Colonic mucosa (tissue), 4 donors: ENCODE data around the gene NPTX2. TPM values are rescaled to one million over a fixed set of nuclear protein-coding genes. Genes with fewer than 3 reads are reported as not detected.

Experiments
- DNase-seq: peaks from one replicate; pipeline ENCODE4 v3.0.0-alpha.2; 2020
- H3K27ac ChIP-seq: fragments of 200-600 bp; one replicate; pipeline ENCODE4 v1.8.0; 2021
- H3K27me3 ChIP-seq: fragments of 200-600 bp; one replicate; pipeline ENCODE4 v1.8.0; 2021
- H3K36me3 ChIP-seq: fragments of 200-600 bp; one replicate; pipeline ENCODE4 v1.8.0; 2021
- H3K4me1 ChIP-seq: fragments of 200-600 bp; one replicate; pipeline ENCODE4 v1.8.0; 2021; ENCODE audit warnings: mild to moderate bottlenecking
- H3K4me3 ChIP-seq: fragments of 200-600 bp; one replicate; pipeline ENCODE4 v1.8.0; 2021
- H3K9ac ChIP-seq, 2 donors: one replicate each; pipeline ENCODE4 v1.7.0; 2013; ENCODE audit warnings: control low read depth in 2 of 2, low read depth in 2 of 2, low read length in 2 of 2
- H3K9me3 ChIP-seq: fragments of 200-600 bp; one replicate; pipeline ENCODE4 v1.8.0; 2021
- intact Hi-C: fragments of 100-400 bp; cut with DNase I; formaldehyde crosslinking; loops from one replicate; pipeline ENCODE4 v1.14.1; 2022
- total RNA-seq, 2 donors: library from RNA; stranded (reverse); fragmentation: NEBNext Ultra II Directional in 1 of 2; extraction: Animal tissue kit (Norgen Biotek cat#: 25700) in 1 of 2; gene quantifications; one replicate each; pipeline ENCODE4 v1.2.1, GENCODE V29; 2021
- TF ChIP-seq, protein P1 (sequence below): fragments of 200-600 bp; IDR thresholded peaks from one replicate; pipeline ENCODE4 v1.8.0; 2022; ENCODE audit warnings: antibody characterized with exemption, mild to moderate bottlenecking
- donor health status: healthy.
- donor health status: DM: no; HTN: no; CAD: no.
- donor health status: DM: no; HTN: no; CAD: no.

Gene NPTX2
- 1 to 10 TPM in 1 of 2 donors, under 1 TPM in 1; 0.89 to 1.6 TPM for total RNA-seq

DNA sequence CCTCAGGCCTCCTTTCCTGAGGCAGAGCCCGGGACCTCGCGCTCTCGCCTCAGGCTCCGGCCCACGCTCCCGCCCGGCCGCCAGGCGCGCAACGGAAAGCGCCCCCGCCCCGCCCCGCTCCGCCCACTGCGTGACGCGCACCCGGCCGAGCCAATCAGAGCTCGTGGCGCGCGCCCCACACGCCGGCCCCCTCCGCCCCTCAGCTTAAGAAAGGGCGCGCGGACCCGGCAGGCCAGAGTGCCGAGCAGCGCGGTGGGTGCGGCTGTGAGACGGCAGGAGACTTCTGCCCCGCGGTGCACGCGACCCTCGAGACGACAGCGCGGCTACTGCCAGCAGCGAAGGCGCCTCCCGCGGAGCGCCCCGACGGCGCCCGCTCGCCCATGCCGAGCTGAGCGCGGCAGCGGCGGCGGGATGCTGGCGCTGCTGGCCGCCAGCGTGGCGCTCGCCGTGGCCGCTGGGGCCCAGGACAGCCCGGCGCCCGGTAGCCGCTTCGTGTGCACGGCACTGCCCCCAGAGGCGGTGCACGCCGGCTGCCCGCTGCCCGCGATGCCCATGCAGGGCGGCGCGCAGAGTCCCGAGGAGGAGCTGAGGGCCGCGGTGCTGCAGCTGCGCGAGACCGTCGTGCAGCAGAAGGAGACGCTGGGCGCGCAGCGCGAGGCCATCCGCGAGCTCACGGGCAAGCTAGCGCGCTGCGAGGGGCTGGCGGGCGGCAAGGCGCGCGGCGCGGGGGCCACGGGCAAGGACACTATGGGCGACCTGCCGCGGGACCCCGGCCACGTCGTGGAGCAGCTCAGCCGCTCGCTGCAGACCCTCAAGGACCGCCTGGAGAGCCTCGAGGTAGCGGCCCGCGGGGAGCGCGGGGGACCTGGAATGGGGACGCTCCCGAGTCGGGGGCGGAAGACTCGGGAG lies at the start of gene NPTX2:
Gene NPTX2 (plus strand): TSS at position 235 of the 909 bp plus-strand sequence. CDS start 177 bp downstream, at position 412.
- DNase-seq: peak; percentile 45
- no peaks in the 10 kb centered on the region for H3K4me1 ChIP-seq
- no peaks in the 10 kb centered on the region for H3K9me3 ChIP-seq
- H3K27ac ChIP-seq: no peak within 1 kb of the TSS
- intact Hi-C loops: no loop called here
- peaks cover 34% of the 10 kb centered on the region for H3K27me3 ChIP-seq
- no peak within 1 kb of the TSS for H3K9ac ChIP-seq
- TF ChIP-seq, protein P1, sequence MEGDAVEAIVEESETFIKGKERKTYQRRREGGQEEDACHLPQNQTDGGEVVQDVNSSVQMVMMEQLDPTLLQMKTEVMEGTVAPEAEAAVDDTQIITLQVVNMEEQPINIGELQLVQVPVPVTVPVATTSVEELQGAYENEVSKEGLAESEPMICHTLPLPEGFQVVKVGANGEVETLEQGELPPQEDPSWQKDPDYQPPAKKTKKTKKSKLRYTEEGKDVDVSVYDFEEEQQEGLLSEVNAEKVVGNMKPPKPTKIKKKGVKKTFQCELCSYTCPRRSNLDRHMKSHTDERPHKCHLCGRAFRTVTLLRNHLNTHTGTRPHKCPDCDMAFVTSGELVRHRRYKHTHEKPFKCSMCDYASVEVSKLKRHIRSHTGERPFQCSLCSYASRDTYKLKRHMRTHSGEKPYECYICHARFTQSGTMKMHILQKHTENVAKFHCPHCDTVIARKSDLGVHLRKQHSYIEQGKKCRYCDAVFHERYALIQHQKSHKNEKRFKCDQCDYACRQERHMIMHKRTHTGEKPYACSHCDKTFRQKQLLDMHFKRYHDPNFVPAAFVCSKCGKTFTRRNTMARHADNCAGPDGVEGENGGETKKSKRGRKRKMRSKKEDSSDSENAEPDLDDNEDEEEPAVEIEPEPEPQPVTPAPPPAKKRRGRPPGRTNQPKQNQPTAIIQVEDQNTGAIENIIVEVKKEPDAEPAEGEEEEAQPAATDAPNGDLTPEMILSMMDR: no peak
- H3K36me3 ChIP-seq: no peaks in the 10 kb centered on the region
- peak within 1 kb of the TSS; percentile 15 for H3K4me3 ChIP-seq

DNA sequence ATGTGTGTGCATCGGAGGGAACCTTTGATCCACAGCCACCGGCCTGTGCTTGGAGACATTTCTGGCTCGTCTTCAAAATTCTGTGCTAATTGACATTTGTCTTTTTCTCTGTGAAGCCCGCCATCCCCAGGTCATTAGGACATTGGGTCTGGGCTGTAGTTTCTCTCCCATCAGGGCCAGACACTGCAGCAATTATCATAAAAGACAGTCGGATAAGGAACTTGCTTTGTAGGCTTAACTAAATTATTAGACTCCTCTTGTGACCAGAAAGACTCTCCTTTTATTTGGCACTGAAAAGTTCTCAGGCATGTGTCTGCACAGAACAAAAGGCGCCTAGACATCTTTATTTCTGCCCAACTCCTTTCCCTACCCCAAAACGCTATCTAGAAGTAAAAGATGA lies 49.1 kb upstream of the NPTX2 start:
- TF ChIP-seq, protein P1: no peak
- intact Hi-C loops: no loop called here
- H3K9ac ChIP-seq: no peak overlapping the region
- H3K36me3 ChIP-seq: no peaks in the 10 kb centered on the region
- no peak overlapping the region for H3K4me3 ChIP-seq
- DNase-seq: no peak
- H3K27ac ChIP-seq: no peak overlapping the region
- H3K27me3 ChIP-seq: no peaks in the 10 kb centered on the region
- no peaks in the 10 kb centered on the region for H3K9me3 ChIP-seq
- no peaks in the 10 kb centered on the region for H3K4me1 ChIP-seq

DNA sequence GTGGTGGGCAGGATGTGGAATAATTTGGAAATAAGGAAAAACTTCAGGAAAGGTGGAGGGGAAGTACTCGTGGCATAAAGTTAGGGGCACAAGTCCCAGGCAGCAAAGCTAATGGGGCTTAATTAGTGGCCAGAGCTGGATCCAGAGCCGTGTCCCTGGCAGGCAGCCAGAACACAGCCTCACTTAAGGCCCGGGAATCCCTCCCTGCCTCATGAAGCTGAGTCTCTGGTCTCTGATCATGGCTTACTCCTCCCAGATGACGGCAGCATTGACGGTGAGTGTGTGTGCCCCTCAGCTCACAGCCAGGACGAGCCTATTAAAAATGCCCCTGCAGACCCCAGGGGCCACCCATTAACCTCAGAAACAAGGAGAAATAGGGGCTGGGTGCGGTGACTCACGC lies 48.2 kb upstream of the NPTX2 start:
- intact Hi-C loops: no loop called here
- Histone ChIP-seq H3K4me3 (no peak overlapping the region), H3K9ac (no peak overlapping the region), H3K27ac (no peak overlapping the region), H3K9me3 (no peaks in the 10 kb centered on the region), H3K27me3 (no peaks in the 10 kb centered on the region), H3K36me3 (no peaks in the 10 kb centered on the region), H3K4me1 (no peaks in the 10 kb centered on the region)
- no peak for DNase-seq
- TF ChIP-seq, protein P1: no peak

DNA sequence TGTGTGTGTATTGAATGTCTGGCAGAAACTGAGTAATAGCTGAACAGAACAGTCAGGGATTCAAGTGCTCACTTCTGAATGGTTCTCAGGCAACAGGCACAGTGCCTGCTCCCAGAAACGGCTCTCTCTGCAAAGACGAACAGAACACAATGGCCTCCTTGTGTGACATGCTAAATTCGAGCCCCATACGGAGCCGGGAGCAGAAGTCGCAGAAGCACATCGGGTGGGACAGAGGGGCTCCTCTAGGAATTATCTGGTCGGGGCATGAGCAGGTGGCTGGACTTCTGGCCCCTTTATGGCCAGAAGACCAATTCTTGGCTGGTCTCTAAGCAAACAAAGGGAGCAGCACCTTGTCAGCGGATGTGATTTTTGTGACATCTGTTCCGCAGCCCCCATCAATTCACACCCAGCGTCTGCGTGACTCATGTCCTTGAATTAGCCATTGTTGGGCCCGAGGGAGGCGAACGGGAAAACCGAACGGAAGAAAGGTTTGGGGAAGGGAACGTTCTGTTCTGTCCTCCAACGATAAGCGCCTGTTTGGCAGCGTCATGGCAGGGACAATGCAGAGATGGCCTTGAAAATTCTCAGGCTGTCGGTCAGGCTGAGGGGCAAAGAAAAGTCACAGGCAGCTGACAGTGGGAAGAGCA lies 47.3 kb upstream of the NPTX2 start:
- no peaks in the 10 kb centered on the region for H3K9me3 ChIP-seq
- no peaks in the 10 kb centered on the region for H3K36me3 ChIP-seq
- no peak for DNase-seq
- H3K27ac ChIP-seq: no peak overlapping the region
- H3K4me3 ChIP-seq: no peak overlapping the region
- TF ChIP-seq, protein P1: no peak
- H3K27me3 ChIP-seq: no peaks in the 10 kb centered on the region
- H3K9ac ChIP-seq: no peak overlapping the region
- H3K4me1 ChIP-seq: no peaks in the 10 kb centered on the region
- intact Hi-C loops: no loop called here

DNA sequence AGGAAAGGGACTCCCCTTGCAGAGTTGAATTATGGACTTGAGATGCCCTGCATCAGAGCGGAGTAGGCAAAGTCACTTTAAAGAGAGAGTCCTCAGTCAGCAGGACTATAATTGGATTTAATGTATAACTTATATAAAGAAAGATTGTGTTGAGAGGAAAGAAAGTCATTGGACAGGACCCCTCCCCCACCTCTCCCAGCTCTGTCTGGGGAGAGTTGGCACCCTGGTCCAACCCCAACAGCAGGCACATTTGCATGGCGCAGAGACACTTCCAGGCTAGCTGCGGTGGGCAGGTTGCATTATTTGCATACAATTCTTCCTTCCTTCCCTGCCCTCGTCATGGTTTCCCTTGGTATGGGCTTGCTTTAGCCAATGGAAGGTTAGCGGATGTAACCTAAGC lies 46.1 kb upstream of the NPTX2 start:
- TF ChIP-seq, protein P1: no peak
- H3K27me3 ChIP-seq: no peaks in the 10 kb centered on the region
- H3K9me3 ChIP-seq: no peaks in the 10 kb centered on the region
- H3K4me3 ChIP-seq: no peak overlapping the region
- H3K36me3 ChIP-seq: no peaks in the 10 kb centered on the region
- no peak for DNase-seq
- no peak overlapping the region for H3K27ac ChIP-seq
- no peak overlapping the region for H3K9ac ChIP-seq
- intact Hi-C loops: no loop called here
- no peaks in the 10 kb centered on the region for H3K4me1 ChIP-seq
